Measurements from ENCODE around the gene TXNDC15. TPM values are rescaled to one million over a fixed set of nuclear protein-coding genes. Genes with fewer than 3 reads are reported as not detected.

Gene TXNDC15
- total and polyA plus RNA-seq, 2 donors from 2014 or later: 78.0 to 87.3 TPM

GRCh38 chr5:134934202-134934601, 60.0 kb downstream of the TXNDC15 start:
- H3K9ac ChIP-seq (ENCODE audit: low read length in 3 of 3): no peak overlapping the region
- H3K4me3 ChIP-seq (ENCODE audit: low read length in 3 of 3): no peak overlapping the region
- H3K27ac ChIP-seq (ENCODE audit: low read depth in 2 of 2, low read length in 2 of 2): no peak overlapping the region
- H3K27me3 ChIP-seq (ENCODE audit: control insufficient read depth, insufficient read depth, low read length): no peaks in the 10 kb centered on the region
- intact Hi-C loops (cut with DNase I): no loop called here
- TF ChIP-seq CTCF (IDR thresholded peaks at IDR 0.05; ENCODE audit: borderline replicate concordance, extremely low read depth, insufficient read depth): no peak
- no peaks in the 10 kb centered on the region for H3K9me3 ChIP-seq (ENCODE audit: control insufficient read depth in 2 of 3, insufficient read depth in 1 of 3, low read length in 3 of 3)
- DNase-seq (no peak), FAIRE-seq (no peak)
- peaks cover 0 to 7% (median 2%) of the 10 kb centered on the region in 3 donors for H3K4me1 ChIP-seq (ENCODE audit: control insufficient read depth in 2 of 3, insufficient read depth in 2 of 3, low read depth in 1 of 3, low read length in 3 of 3)
- H3K36me3 ChIP-seq (ENCODE audit: control insufficient read depth in 2 of 3, insufficient read depth in 3 of 3, low read length in 3 of 3): peaks cover 0 to 4% (median 0%) of the 10 kb centered on the region in 3 donors

GRCh38 chr5:134935711-134936602, 61.8 kb downstream of the TXNDC15 start:
- no peak overlapping the region for H3K9ac ChIP-seq (ENCODE audit: low read length in 3 of 3)
- no peak for FAIRE-seq
- H3K4me1 ChIP-seq (ENCODE audit: control insufficient read depth in 2 of 3, insufficient read depth in 2 of 3, low read depth in 1 of 3, low read length in 3 of 3): peaks cover 0 to 7% (median 2%) of the 10 kb centered on the region in 3 donors
- intact Hi-C loops (cut with DNase I): no loop called here
- H3K4me3 ChIP-seq (ENCODE audit: low read length in 3 of 3): peak overlapping the region in 1 of 3 donors; percentile 13
- no peaks in the 10 kb centered on the region for H3K36me3 ChIP-seq (ENCODE audit: control insufficient read depth in 2 of 3, insufficient read depth in 3 of 3, low read length in 3 of 3)
- no peaks in the 10 kb centered on the region for H3K27me3 ChIP-seq (ENCODE audit: control insufficient read depth, insufficient read depth, low read length)
- no peak for TF ChIP-seq CTCF (IDR thresholded peaks at IDR 0.05; ENCODE audit: borderline replicate concordance, extremely low read depth, insufficient read depth)
- H3K27ac ChIP-seq (ENCODE audit: low read depth in 2 of 2, low read length in 2 of 2): peak overlapping the region; percentile 2 to 8
- DNase-seq: peak in 4 of 5 donors; percentile 13 to 27 (median 20)
- H3K9me3 ChIP-seq (ENCODE audit: control insufficient read depth in 2 of 3, insufficient read depth in 1 of 3, low read length in 3 of 3): no peaks in the 10 kb centered on the region

GRCh38 chr5:134937526-134937925, 63.4 kb downstream of the TXNDC15 start:
- TF ChIP-seq CTCF (IDR thresholded peaks at IDR 0.05; ENCODE audit: borderline replicate concordance, extremely low read depth, insufficient read depth): no peak
- Histone ChIP-seq H3K9me3 (ENCODE audit: control insufficient read depth in 2 of 3, insufficient read depth in 1 of 3, low read length in 3 of 3) (no peaks in the 10 kb centered on the region), H3K36me3 (ENCODE audit: control insufficient read depth in 2 of 3, insufficient read depth in 3 of 3, low read length in 3 of 3) (no peaks in the 10 kb centered on the region), H3K9ac (ENCODE audit: low read length in 3 of 3) (no peak overlapping the region), H3K27ac (ENCODE audit: low read depth in 2 of 2, low read length in 2 of 2) (no peak overlapping the region), H3K4me1 (ENCODE audit: control insufficient read depth in 2 of 3, insufficient read depth in 2 of 3, low read depth in 1 of 3, low read length in 3 of 3) (peaks cover 0 to 7% (median 2%) of the 10 kb centered on the region in 3 donors), H3K4me3 (ENCODE audit: low read length in 3 of 3) (no peak overlapping the region), H3K27me3 (ENCODE audit: control insufficient read depth, insufficient read depth, low read length) (no peaks in the 10 kb centered on the region)
- intact Hi-C loops (cut with DNase I): no loop called here
- DNase-seq: no peak
- FAIRE-seq: no peak

Data from kidney (tissue), 14 donors.